Ovary (tissue), 3 donors: Measurements from ENCODE around the gene GTF2A1.

Experiments
- EP300 ChIP-seq: sonication (generic); formaldehyde crosslinking; IDR thresholded peaks from one replicate; pipeline ENCODE4 v1.6.1; 2017; ENCODE audit warnings: antibody characterized with exemption
- POLR2A ChIP-seq: fragments of 450-650 bp; IDR thresholded peaks from one replicate; pipeline ENCODE4 v1.6.1; 2017; ENCODE audit warnings: antibody characterized with exemption, mild to moderate bottlenecking, moderate library complexity
- TF ChIP-seq, protein P1 (sequence below), 3 donors: fragments of 450-650 bp in 2 of 3; fragments of 200-600 bp in 1 of 3; IDR thresholded peaks; one replicate each; pipeline versions ENCODE4 v1.5.1 to v1.8.0; 2016 to 2022; ENCODE audit warnings: antibody characterized with exemption in 3 of 3, mild to moderate bottlenecking in 1 of 3
- donor health status: DM: no; HTN: no; CAD: no.

DNA sequence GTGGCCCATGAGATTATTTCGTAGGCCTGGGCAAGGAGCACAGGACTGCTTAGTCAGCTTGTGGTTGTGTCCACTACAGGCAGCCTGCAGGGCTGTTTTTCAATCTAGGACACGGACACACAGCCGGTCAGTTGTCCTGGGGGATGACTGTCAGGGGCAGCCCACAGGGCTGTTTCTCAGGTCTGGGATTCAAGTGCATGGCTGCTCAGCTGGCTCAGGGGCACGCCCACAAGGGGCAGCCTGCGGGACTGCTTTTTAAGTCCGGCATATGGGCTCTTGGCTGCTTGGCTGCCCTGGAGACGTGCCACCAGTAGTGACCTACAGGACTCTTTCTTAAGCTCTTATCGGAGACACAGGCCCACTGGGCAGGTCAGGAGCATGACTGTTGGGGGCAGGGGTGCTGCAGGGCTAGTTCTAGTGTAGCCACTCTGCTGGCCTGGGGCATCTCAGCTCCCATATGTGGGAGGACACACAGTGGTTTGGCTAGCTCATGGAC, 26.6 kb upstream of the GTF2A1 start:
- TF ChIP-seq, protein P1, sequence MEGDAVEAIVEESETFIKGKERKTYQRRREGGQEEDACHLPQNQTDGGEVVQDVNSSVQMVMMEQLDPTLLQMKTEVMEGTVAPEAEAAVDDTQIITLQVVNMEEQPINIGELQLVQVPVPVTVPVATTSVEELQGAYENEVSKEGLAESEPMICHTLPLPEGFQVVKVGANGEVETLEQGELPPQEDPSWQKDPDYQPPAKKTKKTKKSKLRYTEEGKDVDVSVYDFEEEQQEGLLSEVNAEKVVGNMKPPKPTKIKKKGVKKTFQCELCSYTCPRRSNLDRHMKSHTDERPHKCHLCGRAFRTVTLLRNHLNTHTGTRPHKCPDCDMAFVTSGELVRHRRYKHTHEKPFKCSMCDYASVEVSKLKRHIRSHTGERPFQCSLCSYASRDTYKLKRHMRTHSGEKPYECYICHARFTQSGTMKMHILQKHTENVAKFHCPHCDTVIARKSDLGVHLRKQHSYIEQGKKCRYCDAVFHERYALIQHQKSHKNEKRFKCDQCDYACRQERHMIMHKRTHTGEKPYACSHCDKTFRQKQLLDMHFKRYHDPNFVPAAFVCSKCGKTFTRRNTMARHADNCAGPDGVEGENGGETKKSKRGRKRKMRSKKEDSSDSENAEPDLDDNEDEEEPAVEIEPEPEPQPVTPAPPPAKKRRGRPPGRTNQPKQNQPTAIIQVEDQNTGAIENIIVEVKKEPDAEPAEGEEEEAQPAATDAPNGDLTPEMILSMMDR (IDR thresholded peaks at IDR 0.05), result no peak
- TF ChIP-seq EP300 (no peak), POLR2A (no peak)
